Lung (tissue), 12 donors: ENCODE data around the gene NABP1. TPM values are rescaled to one million over a fixed set of nuclear protein-coding genes. Genes with fewer than 3 reads are reported as not detected.

Experiments
- ATAC-seq: fragments of 200-7000 bp; cut with Tn5 transposase; one replicate; pipeline ENCODE4 v1.9.1; 2020; ENCODE audit warnings: moderate number of reproducible peaks; ENCODE audit not compliant: insufficient read depth, low FRiP score
- DNase-seq, 3 donors: peaks; one replicate each; pipeline ENCODE4 v3.0.0-alpha.2; 2013 to 2017
- H3K27ac ChIP-seq, 2 donors: one replicate each; pipeline ENCODE4 v1.5.1; 2013; ENCODE audit warnings: mild to moderate bottlenecking in 2 of 2, moderate library complexity in 2 of 2, control low read depth in 1 of 2, inconsistent platforms in 1 of 2, low read depth in 1 of 2, low read length in 1 of 2
- H3K27me3 ChIP-seq, 3 donors: one replicate each; pipeline ENCODE4 v1.5.1; 2013; ENCODE audit warnings: low read length in 2 of 3; ENCODE audit not compliant: control insufficient read depth in 3 of 3, insufficient read depth in 3 of 3
- H3K36me3 ChIP-seq, 4 donors: one replicate each; pipeline ENCODE4 v1.5.1; 2013; ENCODE audit warnings: low read length in 4 of 4, mild to moderate bottlenecking in 1 of 4, moderate library complexity in 1 of 4; ENCODE audit not compliant: control insufficient read depth in 4 of 4, insufficient read depth in 4 of 4
- H3K4me1 ChIP-seq, 5 donors: one replicate each; pipeline ENCODE4 v1.5.1; 2013; ENCODE audit warnings: low read length in 5 of 5, mild to moderate bottlenecking in 2 of 5, moderate library complexity in 1 of 5; ENCODE audit not compliant: control insufficient read depth in 5 of 5, insufficient read depth in 5 of 5
- H3K4me3 ChIP-seq: one replicate; pipeline ENCODE4 v1.5.1; 2013; ENCODE audit warnings: mild to moderate bottlenecking, control low read depth, moderate library complexity
- H3K9ac ChIP-seq, 2 donors: one replicate each; pipeline ENCODE4 v1.5.1; 2013; ENCODE audit warnings: low read length in 2 of 2, control low read depth in 1 of 2; ENCODE audit not compliant: insufficient read depth in 1 of 2
- H3K9me3 ChIP-seq, 4 donors: one replicate each; pipeline ENCODE4 v1.5.1; 2013; ENCODE audit warnings: low read length in 3 of 4, mild to moderate bottlenecking in 1 of 4, moderate library complexity in 1 of 4; ENCODE audit not compliant: control insufficient read depth in 4 of 4, insufficient read depth in 3 of 4
- CTCF ChIP-seq: IDR thresholded peaks from 2 replicates; pipeline ENCODE4 v1.5.1; 2012; ENCODE audit warnings: mild to moderate bottlenecking; ENCODE audit errors: control extremely low read depth, extremely low read depth
- WGBS, 2 donors: extraction: QIAGEN DNeasy Blood & Tissue Kit; methylation state at CpG; one replicate each; pipeline ENCODE4 v1.1.7; 2013; 5-methylcytosine and 5-hydroxymethylcytosine counted together
- polyA plus RNA-seq, 2 donors: library from polyadenylated mRNA; stranded (reverse); fragments of 200-250 nt; gene quantifications; one replicate each; pipeline ENCODE4 v1.2.1, GENCODE V29; 2013
- total RNA-seq, 2 donors: library from RNA; depleted of rRNA in 1 of 2; stranded (reverse); fragments of >200 nt in 1 of 2; gene quantifications; one replicate each; pipeline ENCODE4 v1.2.1, GENCODE V29; 2014 to 2021
- donor health status: control.
- donor health status: control.
- donor health status: Bipolar disorder and iron deficiency.
- donor health status: healthy.
- donor health status: DM: yes; HTN: yes; CAD: no.

Gene NABP1
- total and polyA plus RNA-seq, 4 donors: 22.5 to 66.3 (median 49.1) TPM

DNA sequence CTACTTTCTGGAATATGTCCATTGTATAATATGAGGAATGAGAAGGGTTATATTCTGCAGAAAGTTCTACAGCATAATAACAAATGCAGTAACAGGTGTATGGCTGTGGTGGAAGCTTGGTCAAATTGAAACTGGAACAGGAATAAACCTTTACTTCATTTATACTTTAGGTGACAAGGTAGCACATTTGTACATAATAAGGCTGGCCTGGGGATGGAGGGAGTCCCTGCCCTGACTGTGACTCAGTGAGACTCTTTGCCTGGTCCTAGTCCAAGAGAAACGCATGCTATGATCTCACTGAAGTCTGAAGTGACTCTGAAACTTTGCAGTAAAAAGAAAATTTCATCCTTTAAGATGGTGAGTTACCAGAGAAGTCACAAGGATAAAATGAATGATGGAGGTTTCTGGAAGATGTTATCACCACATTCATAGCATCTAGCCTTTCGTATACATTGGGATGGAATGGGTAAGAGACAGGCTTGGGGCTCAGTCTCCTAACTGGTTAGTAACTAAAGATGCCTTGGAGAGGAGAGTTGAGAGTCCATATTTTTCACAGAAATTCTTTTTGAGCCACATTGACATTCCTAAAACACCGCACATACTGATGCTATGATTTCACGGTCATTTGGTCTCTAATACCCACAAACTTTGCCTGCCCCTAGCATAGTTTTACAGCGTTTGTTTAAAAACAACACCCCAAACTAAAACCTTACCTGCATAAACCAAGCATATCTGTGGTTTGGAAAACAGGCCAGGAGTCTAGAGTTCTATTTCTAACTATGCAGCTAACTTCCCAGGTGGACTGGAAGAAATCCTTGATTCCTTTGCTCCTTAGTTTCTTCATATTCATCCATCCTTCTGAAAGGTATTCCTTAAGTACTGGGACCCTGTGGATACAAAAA lies 42.4 kb upstream of the NABP1 start:
- peaks cover 0 to 11% (median 6%) of the 10 kb centered on the region in 5 donors for H3K4me1 ChIP-seq
- no peaks in the 10 kb centered on the region for H3K27me3 ChIP-seq
- H3K9me3 ChIP-seq: no peaks in the 10 kb centered on the region
- DNase-seq (no peak), ATAC-seq (no peak)
- no peak for TF ChIP-seq CTCF
- no peak overlapping the region for H3K9ac ChIP-seq
- H3K4me3 ChIP-seq: no peak overlapping the region
- H3K27ac ChIP-seq: no peak overlapping the region
- no peaks in the 10 kb centered on the region for H3K36me3 ChIP-seq
- 83 to 89% methylated on average over 5 of the region's 5 CpGs for WGBS, 2 donors

DNA sequence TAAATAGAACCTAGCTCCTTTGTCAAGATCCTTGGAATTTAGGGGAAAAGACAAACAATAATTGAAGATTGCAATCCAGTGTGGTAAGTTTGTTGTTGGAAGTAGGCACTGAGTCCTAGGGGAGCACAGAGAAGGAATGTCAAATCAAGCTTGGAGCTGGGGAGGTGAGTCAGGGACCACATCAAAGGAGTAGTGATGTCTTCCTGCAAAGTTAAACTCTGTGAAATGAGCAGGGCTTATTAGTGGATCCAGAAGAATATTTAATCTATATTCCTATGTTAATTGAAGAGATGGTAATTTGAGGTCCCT lies 41.7 kb upstream of the NABP1 start:
- ATAC-seq (no peak), DNase-seq (no peak)
- Histone ChIP-seq H3K9me3 (no peaks in the 10 kb centered on the region), H3K4me1 (peaks cover 0 to 11% (median 6%) of the 10 kb centered on the region in 5 donors), H3K36me3 (no peaks in the 10 kb centered on the region), H3K9ac (no peak overlapping the region), H3K27ac (no peak overlapping the region), H3K27me3 (no peaks in the 10 kb centered on the region), H3K4me3 (no peak overlapping the region)
- no peak for TF ChIP-seq CTCF

DNA sequence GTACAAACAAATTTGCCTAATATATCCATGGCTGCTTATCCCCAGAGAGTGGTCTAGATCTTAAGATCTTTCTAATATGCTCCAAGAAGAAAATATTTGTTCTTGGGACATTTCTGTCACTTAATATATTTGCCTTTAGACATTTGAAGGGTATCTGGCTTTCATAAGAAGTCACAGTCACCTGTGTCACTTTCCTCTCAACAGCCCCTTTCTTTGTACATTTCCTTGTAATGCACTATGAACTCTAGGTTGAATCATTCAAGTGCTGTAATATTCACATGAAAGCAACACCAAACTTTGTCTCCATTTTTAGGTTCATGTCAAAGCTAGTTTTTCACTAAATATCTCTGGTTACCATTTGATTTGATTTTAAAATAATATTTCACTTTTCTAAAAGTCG lies 41.4 kb upstream of the NABP1 start:
- peaks cover 0 to 11% (median 5%) of the 10 kb centered on the region in 5 donors for H3K4me1 ChIP-seq
- H3K9me3 ChIP-seq: no peaks in the 10 kb centered on the region
- H3K36me3 ChIP-seq: no peaks in the 10 kb centered on the region
- ATAC-seq (no peak), DNase-seq (no peak)
- H3K27ac ChIP-seq: no peak overlapping the region
- no peak overlapping the region for H3K4me3 ChIP-seq
- H3K27me3 ChIP-seq: no peaks in the 10 kb centered on the region
- 93 to 100% methylated on average over 1 of the region's 1 CpG for WGBS, 2 donors
- no peak for TF ChIP-seq CTCF
- no peak overlapping the region for H3K9ac ChIP-seq
